NT2/D1 (cell line): ENCODE measurements around the gene MAPK11.

Experiments used
- YY1 ChIP-seq: IDR thresholded peaks from 2 replicates; pipeline ENCODE4 v1.6.1; 2011; ENCODE audit not compliant: insufficient read length, insufficient read depth
- ZNF274 ChIP-seq: IDR thresholded peaks from 2 replicates; pipeline ENCODE4 v1.6.1; 2011; ENCODE audit warnings: mild to moderate bottlenecking, low read depth, low read length

DNA sequence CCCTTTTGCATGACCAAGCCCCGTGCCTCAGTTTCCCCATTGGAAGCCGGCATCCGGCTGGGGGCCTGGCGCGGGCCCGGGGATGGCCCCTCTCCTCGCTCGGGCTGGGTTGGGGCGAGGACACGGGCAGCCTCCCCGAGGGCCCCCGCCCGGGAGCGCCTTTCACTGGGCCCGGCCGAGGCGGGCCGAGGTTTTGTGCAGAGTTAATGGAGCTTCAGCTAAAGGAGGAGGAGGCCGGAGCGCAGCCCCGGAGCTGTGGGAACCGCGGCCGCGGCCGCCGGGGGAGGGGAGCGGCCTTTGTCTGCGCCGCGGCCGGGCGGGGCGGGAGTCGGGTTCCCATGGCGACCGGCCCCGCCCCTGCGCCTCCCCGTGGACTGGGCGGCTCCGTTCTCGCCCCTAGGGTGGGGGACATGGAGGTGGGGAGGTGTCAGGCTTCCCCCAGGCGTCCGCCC, 1.4 kb upstream of the MAPK11 start:
- TF ChIP-seq YY1 (no peak), ZNF274 (no peak)
